NT2/D1 (cell line): ENCODE measurements around the gene SIGMAR1.

Experiments used
- DNase-seq: peaks from one replicate; pipeline ENCODE4 v3.0.0-alpha.2; 2011; ENCODE audit warnings: low read depth, low spot score
- H3K27me3 ChIP-seq: 2 replicates; pipeline ENCODE4 v1.6.0; 2011; ENCODE audit warnings: mild to moderate bottlenecking; ENCODE audit not compliant: insufficient read length, insufficient read depth
- H3K36me3 ChIP-seq: 2 replicates; pipeline ENCODE4 v1.6.1; 2011; ENCODE audit warnings: mild to moderate bottlenecking, low read length, mixed read lengths; ENCODE audit not compliant: insufficient read depth, insufficient read length
- H3K4me1 ChIP-seq: 2 replicates; pipeline ENCODE4 v1.5.1; 2011; ENCODE audit not compliant: insufficient read depth, insufficient read length
- H3K4me3 ChIP-seq: 2 replicates; pipeline ENCODE4 v1.5.1; 2011; ENCODE audit warnings: low read depth; ENCODE audit not compliant: insufficient read length
- H3K9ac ChIP-seq: 2 replicates; pipeline ENCODE4 v1.6.0; 2011; ENCODE audit warnings: low read depth; ENCODE audit not compliant: insufficient read length
- H3K9me3 ChIP-seq: 2 replicates; pipeline ENCODE4 v1.5.1; 2011; ENCODE audit warnings: mild to moderate bottlenecking, low read length; ENCODE audit not compliant: insufficient read depth
- SUZ12 ChIP-seq: IDR thresholded peaks from 2 replicates; pipeline ENCODE4 v1.6.1; 2011; ENCODE audit not compliant: insufficient read length, insufficient read depth; ENCODE audit errors: extremely low read depth
- YY1 ChIP-seq: IDR thresholded peaks from 2 replicates; pipeline ENCODE4 v1.6.1; 2011; ENCODE audit not compliant: insufficient read length, insufficient read depth
- ZNF274 ChIP-seq: IDR thresholded peaks from 2 replicates; pipeline ENCODE4 v1.6.1; 2011; ENCODE audit warnings: mild to moderate bottlenecking, low read depth, low read length

The SIGMAR1 gene

GRCh38 chr9:34588671-34589635 lies 48.6 kb downstream of the SIGMAR1 start:
- no peak for TF ChIP-seq ZNF274
- TF ChIP-seq SUZ12 = peak; percentile 86
- no peak for TF ChIP-seq YY1
- peak overlapping the region; percentile 69 for H3K9ac ChIP-seq
- H3K4me1 ChIP-seq = peaks cover 43% of the 10 kb centered on the region
- no peaks in the 10 kb centered on the region for H3K36me3 ChIP-seq
- H3K4me3 ChIP-seq = peak overlapping the region; percentile 48
- DNase-seq = no peak
- no peaks in the 10 kb centered on the region for H3K9me3 ChIP-seq
- peaks cover 95% of the 10 kb centered on the region for H3K27me3 ChIP-seq

GRCh38 chr9:34587271-34587670 lies 50.3 kb downstream of the SIGMAR1 start:
- no peaks in the 10 kb centered on the region for H3K9me3 ChIP-seq
- peaks cover 37% of the 10 kb centered on the region for H3K4me1 ChIP-seq
- no peak overlapping the region for H3K4me3 ChIP-seq
- TF ChIP-seq ZNF274 (no peak), SUZ12 (no peak), YY1 (no peak)
- peaks cover 85% of the 10 kb centered on the region for H3K27me3 ChIP-seq
- no peaks in the 10 kb centered on the region for H3K36me3 ChIP-seq
- no peak overlapping the region for H3K9ac ChIP-seq
- no peak for DNase-seq

GRCh38 chr9:34585946-34586669 lies 51.5 kb downstream of the SIGMAR1 start:
- Histone ChIP-seq H3K4me1 (peaks cover 28% of the 10 kb centered on the region), H3K27me3 (peaks cover 79% of the 10 kb centered on the region)
- TF ChIP-seq ZNF274 (no peak), SUZ12 (no peak), YY1 (no peak)

GRCh38 chr9:34584970-34585369 lies 52.6 kb downstream of the SIGMAR1 start:
- H3K9me3 ChIP-seq = no peaks in the 10 kb centered on the region
- no peak for DNase-seq
- H3K4me1 ChIP-seq = peaks cover 20% of the 10 kb centered on the region
- H3K9ac ChIP-seq = no peak overlapping the region
- peaks cover 74% of the 10 kb centered on the region for H3K27me3 ChIP-seq
- H3K4me3 ChIP-seq = no peak overlapping the region
- TF ChIP-seq ZNF274 (no peak), YY1 (no peak), SUZ12 (no peak)
- no peaks in the 10 kb centered on the region for H3K36me3 ChIP-seq

More at GRCh38 chr9:34585946-34586669, 51.5 kb downstream of the SIGMAR1 start:
- H3K4me3 ChIP-seq = no peak overlapping the region
- H3K9me3 ChIP-seq = no peaks in the 10 kb centered on the region
- H3K9ac ChIP-seq = peak overlapping the region; percentile 7
- H3K36me3 ChIP-seq = no peaks in the 10 kb centered on the region
- DNase-seq = no peak
